Measurements from ENCODE around the gene SUSD3.

DNA sequence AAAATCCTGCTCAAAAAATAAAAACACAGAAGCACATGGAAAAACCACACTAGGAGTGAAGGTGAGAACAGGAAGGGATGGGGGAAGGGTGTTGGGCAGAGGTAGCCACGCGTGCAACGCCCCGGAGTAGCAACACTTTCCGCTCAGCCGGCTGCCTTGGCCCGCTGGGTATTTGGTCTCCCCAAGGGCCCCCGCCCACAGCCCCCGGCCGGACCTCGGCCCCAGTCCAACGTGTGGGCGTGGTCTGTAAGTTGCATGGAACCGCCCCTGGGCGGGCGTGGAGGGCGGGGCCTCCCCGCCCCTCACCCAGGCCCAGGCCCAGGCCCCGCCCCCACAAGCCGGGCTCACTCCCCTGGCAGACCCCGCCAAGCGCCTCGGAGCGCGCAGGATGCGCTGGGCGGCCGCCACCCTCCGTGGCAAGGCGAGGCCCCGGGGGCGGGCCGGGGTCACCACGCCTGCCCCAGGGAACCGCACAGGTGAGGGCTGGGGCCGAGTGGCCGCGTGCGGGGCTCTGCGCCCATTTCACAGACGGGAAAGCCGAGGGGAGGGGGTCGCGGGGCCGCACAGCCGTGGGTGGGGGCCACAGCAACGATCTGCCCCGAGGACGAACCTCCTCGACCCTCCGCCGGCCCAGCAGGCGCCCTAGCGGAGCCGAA is at the start of gene SUSD3:
- TF ChIP-seq, protein P1, sequence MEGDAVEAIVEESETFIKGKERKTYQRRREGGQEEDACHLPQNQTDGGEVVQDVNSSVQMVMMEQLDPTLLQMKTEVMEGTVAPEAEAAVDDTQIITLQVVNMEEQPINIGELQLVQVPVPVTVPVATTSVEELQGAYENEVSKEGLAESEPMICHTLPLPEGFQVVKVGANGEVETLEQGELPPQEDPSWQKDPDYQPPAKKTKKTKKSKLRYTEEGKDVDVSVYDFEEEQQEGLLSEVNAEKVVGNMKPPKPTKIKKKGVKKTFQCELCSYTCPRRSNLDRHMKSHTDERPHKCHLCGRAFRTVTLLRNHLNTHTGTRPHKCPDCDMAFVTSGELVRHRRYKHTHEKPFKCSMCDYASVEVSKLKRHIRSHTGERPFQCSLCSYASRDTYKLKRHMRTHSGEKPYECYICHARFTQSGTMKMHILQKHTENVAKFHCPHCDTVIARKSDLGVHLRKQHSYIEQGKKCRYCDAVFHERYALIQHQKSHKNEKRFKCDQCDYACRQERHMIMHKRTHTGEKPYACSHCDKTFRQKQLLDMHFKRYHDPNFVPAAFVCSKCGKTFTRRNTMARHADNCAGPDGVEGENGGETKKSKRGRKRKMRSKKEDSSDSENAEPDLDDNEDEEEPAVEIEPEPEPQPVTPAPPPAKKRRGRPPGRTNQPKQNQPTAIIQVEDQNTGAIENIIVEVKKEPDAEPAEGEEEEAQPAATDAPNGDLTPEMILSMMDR (IDR thresholded peaks at IDR 0.05; ENCODE audit: control extremely low read depth in 1 of 3, insufficient read depth in 1 of 3, low read depth in 1 of 3, low read length in 3 of 3): no peak
- TF ChIP-seq, protein P2, sequence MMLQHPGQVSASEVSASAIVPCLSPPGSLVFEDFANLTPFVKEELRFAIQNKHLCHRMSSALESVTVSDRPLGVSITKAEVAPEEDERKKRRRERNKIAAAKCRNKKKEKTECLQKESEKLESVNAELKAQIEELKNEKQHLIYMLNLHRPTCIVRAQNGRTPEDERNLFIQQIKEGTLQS (IDR thresholded peaks at IDR 0.05; ENCODE audit: insufficient read depth, low read depth, low read length): no peak
- TF ChIP-seq YY1 (IDR thresholded peaks at IDR 0.05; ENCODE audit: low read depth, low read length) (no peak), NANOG (IDR thresholded peaks at IDR 0.05; ENCODE audit: insufficient read depth, low read depth, low read length, poor library complexity, severe bottlenecking) (no peak), ZNF274 (IDR thresholded peaks at IDR 0.05; ENCODE audit: borderline replicate concordance, extremely low read depth, low read length) (no peak), EP300 (IDR thresholded peaks at IDR 0.05; ENCODE audit: borderline replicate concordance in 1 of 2, low read depth in 2 of 2, low read length in 2 of 2) (no peak)

All from H1 (cell line).